ENCODE results near the gene RTL3.

- TF ChIP-seq CTCF (IDR thresholded peaks at IDR 0.05) (no peak), POLR2AphosphoS5 (IDR thresholded peaks at IDR 0.05) (no peak), POLR2A (IDR thresholded peaks at IDR 0.05; ENCODE audit: low read depth) (no peak), EP300 (IDR thresholded peaks at IDR 0.05) (no peak)
Observed at GRCh38 chrX:78619834-78620233, 39.3 kb downstream of the RTL3 start.
